GM23338 (cell line): ENCODE results near the gene PECR.

Source experiments
- CREB1 ChIP-seq: fragments of 250-450 bp; sonication (Bioruptor Pico); IDR thresholded peaks from 2 replicates; pipeline ENCODE4 v1.5.0; 2020; ENCODE audit warnings: low read depth, mild to moderate bottlenecking, moderate library complexity
- CTCF ChIP-seq, 2 experiments: fragments of 200-600 bp in 1 of 2; sonication (generic) in 1 of 2; conservative IDR thresholded peaks; 2 replicates each; pipeline versions ENCODE4 v1.5.1 to v1.6.1; 2016 to 2017; ENCODE audit warnings: antibody characterized with exemption in 2 of 2, low read depth in 2 of 2, mild to moderate bottlenecking in 2 of 2, moderate library complexity in 1 of 2
- ETS1 ChIP-seq: IDR thresholded peaks from 2 replicates; pipeline ENCODE4 v1.6.1; 2016; ENCODE audit warnings: antibody characterized with exemption
- EZH2 ChIP-seq: fragments of 200-600 bp; sonication (generic); IDR thresholded peaks from one replicate; pipeline ENCODE4 v1.8.0; 2017; ENCODE audit warnings: antibody characterized with exemption, mild to moderate bottlenecking, low read depth; ENCODE audit not compliant: unreplicated experiment
- EZH2phosphoT487 ChIP-seq: fragments of 200-600 bp; sonication (generic); IDR thresholded peaks from one replicate; pipeline ENCODE4 v1.8.1; 2018; ENCODE audit warnings: antibody characterized with exemption; ENCODE audit not compliant: unreplicated experiment
- JUNB ChIP-seq: IDR thresholded peaks from one replicate; pipeline ENCODE4 v1.6.1; 2016; ENCODE audit warnings: antibody characterized with exemption; ENCODE audit not compliant: unreplicated experiment
- POLR2AphosphoS5 ChIP-seq: IDR thresholded peaks from 2 replicates; pipeline ENCODE4 v1.6.1; 2016; ENCODE audit warnings: antibody characterized with exemption, low read depth
- STAT1 ChIP-seq: IDR thresholded peaks from one replicate; pipeline ENCODE4 v1.6.1; 2016; ENCODE audit warnings: antibody characterized with exemption; ENCODE audit not compliant: unreplicated experiment

DNA sequence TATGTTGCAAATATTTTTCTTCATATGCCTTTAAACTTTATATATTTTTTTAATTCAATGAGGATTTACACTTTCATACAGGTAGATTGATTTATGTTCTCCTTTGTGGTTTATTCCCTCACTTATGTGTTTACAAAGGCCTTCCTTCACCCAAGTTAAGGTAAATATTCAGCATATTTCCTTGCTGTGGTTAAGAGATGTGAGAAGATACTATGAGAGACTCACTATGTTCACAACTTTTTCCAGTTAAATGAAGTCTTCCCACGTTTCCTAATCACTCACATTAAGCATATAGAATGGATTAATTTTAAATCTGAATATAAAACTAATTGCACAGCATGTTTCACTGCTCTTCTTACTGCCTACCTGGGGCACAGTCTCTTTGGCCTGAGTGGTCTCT lies 597 bp downstream of the PECR start:
- TF ChIP-seq CTCF (conservative IDR thresholded peaks at IDR 0.05; ENCODE audit: low read depth in 2 of 2) (no peak), JUNB (no peak), POLR2AphosphoS5 (no peak), EZH2 (no peak), STAT1 (no peak), EZH2phosphoT487 (no peak), ETS1 (no peak), CREB1 (CRISPR knock-in tag) (no peak)
